ENCODE measurements around the gene FAM222A.

DNA sequence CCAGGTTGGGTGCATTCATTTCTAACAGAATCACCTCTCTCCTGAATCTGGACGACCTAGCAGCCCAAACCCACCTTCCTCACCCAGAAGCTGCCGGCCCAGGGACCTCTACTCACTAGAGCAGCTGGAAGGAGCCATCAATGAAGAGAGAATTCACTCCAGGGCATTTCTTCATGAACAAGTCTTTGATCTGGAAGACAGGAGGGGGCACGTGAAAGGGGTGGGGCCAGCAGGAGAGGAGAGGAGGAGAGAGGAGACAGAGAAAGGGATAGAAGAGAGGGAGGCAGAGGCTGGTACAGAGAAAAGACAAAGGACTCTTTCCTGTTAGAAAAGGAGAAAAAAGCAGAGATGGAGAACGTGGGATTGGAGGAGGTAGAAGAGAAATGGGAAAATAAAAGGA, 79.8 kb downstream of the FAM222A start:
- TF ChIP-seq, protein P1, sequence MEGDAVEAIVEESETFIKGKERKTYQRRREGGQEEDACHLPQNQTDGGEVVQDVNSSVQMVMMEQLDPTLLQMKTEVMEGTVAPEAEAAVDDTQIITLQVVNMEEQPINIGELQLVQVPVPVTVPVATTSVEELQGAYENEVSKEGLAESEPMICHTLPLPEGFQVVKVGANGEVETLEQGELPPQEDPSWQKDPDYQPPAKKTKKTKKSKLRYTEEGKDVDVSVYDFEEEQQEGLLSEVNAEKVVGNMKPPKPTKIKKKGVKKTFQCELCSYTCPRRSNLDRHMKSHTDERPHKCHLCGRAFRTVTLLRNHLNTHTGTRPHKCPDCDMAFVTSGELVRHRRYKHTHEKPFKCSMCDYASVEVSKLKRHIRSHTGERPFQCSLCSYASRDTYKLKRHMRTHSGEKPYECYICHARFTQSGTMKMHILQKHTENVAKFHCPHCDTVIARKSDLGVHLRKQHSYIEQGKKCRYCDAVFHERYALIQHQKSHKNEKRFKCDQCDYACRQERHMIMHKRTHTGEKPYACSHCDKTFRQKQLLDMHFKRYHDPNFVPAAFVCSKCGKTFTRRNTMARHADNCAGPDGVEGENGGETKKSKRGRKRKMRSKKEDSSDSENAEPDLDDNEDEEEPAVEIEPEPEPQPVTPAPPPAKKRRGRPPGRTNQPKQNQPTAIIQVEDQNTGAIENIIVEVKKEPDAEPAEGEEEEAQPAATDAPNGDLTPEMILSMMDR (IDR thresholded peaks at IDR 0.05) = no peak
- TF ChIP-seq POLR2A (IDR thresholded peaks at IDR 0.05) = no peak
